Activated CD8-positive, alpha-beta memory T cell treated with anti-CD3 and anti-CD28 coated beads, Interleukin-2, amount 50 U/mL, for 1 hour (primary cell): ENCODE results near the gene UNKL.
"Not testable (repeated sequence)": the region's sequence is repeated elsewhere in the genome, so short reads cannot be mapped to it uniquely, and the experiment has no call there.

Source experiments
- DNase-seq: peaks from one replicate; pipeline ENCODE4 v3.0.0-alpha.2; 2020; ENCODE audit errors: extremely low read depth

Gene UNKL

DNA sequence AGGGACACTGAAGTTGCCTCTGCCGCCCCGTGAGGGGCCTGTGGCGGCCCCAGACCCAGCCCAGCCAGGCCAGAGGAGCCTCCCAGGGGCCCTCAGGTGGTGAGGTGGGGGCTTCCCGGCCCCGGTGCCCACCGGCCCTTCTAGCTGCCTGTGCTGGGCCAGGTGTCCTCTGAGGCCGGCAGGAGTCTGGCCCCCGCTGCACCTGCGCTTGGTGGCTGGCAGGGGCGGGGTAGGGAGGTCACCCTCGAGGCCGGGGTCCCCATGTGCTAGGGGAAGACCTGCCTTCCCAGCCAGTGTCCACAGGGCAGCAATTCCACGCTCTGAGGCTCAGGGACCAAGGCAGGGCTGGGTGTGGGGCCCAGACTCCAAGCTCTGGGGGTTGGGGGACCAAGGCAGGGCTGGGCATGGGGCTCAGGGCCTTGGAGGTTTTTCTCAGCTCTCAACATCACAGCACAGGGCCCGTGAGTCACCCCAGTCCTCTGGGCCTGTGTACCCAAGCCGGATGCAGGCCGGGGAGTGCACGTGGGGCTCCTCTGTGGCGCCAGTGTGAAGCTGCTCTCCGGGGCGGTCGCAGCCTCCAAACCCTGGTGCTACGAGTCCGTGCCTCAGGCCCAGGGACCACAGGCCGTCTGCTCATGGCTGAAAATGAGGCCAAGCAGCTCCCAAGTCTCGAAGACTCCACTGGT is 31.2 kb upstream of the UNKL start:
- DNase-seq: no peak

DNA sequence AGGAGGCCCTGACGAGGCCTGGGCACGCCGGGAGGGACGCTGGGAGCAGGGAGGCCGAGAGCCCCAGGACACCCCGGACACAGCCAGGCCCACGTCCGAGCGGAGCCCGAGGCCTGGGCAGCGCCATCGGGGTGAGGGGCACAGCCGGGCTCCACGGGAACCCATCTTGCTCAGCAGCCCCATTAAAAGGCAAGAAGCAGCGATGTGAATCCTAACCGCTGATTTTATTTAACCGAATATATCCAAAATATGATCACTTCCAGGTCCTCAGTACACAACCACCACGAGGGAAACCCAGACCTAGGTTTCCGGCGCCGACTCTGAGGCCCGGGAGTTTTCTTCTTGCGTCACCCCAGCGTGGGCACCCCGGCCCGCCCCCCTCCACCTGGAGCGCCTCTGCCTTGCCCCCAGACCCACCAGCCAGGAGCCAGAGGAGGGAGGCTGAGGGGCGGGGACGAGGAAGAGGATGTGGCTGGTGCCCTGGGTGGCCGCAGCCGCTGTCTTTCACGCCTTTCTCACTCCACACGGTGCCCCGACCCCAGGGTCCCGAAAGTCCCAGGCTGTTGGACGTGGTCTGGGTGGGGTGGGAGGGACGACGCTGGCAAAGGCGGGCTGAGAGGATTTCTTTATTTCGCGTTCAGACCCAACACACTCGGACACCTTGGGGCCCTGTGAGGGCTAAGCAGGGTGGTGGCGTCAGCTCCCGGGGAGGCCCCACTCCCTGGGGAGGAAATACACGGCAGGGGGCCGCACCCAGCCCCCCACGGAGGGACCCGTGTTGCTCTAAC is 30.4 kb upstream of the UNKL start:
- no peak for DNase-seq

DNA sequence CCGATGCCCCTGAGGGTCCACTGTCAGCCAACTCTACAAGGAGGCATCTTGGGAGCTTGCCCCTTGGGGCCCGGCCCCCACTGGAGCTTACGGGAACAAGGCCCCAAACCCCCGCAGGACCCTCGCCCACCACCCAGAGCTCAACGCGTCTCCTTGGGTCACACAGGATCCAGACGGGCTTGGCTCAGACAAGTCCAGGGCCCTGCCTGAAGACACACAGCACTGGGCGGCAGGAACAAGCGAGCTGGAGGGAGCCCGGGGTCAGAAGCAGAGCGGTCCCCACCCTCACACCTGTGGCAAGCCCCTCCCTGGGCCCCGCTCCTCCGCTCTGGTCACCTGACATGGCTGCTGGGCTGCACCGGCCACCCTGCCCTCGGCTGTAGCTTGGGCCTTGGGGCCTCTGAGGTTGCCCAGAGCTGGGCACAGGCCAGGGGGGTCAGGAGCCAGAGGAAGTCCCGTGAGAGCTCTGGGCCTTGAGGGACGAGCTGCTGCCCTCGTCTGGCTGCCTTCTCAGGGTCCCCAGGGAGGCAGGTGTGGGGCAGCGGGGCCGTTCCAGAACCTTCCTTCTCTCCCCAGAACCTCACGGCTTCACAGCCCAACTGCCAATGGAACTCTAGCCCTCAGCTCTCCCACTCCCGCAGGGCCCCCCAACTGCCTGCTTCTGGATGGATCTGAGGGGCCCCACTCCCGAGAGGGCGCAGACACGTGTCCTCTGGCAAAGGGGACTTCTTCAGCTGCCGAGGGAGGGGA is 29.7 kb upstream of the UNKL start, which contains the start of gene CCDC154:
TSS of gene CCDC154 (minus strand) at position 577 of the 750 bp plus-strand sequence. CDS start at position 343, 234 bp downstream.
- DNase-seq: no peak

DNA sequence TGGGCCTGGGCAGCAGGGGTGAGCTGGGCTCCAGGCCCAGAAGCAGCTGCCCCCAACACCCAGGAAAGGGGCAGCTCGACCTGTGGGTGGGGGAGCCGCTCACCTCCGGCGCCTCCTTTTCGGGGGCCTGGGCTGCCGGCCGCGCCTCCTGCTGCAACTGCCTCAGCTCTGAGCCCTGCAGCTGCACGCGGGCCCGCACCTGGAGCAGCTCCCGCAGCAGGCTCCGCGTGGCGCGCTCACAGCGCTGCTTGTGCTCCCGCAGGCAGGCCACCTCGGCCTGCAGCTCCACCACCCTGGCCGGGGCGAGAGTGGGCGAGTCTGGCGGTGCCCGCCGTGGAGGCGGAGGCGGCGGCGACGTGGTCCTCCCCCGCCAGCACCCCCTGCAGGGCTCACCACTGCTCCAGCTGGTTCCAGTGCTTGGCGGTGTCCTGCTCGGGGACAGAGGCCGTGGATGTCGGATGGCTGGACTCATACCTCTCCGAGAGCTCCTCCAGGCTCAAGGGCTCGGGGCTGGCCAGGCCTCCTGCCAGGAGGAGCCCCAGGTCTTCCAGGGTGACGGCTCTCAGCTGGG is 29.0 kb upstream of the UNKL start:
- DNase-seq: no peak

DNA sequence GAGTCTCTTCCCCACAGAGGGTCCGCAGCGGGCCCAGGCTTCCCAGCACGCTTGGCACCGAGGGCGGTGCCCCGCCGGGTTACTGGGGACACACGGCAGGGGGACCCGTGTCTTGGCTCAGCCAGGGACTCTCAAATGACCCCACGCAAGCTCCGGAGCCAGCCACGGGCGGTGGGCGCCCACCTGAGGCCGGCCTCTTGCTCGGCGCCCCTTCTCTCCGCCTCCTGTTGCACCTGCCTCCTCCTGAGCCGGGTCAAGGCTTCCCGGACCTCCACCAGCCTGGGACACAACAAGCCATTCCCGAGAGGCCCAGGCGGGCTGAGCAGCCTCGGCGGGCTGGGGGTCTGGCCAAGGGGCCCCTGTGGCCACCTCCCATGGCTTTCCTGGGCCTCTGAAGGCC is 28.2 kb upstream of the UNKL start:
- no peak for DNase-seq

DNA sequence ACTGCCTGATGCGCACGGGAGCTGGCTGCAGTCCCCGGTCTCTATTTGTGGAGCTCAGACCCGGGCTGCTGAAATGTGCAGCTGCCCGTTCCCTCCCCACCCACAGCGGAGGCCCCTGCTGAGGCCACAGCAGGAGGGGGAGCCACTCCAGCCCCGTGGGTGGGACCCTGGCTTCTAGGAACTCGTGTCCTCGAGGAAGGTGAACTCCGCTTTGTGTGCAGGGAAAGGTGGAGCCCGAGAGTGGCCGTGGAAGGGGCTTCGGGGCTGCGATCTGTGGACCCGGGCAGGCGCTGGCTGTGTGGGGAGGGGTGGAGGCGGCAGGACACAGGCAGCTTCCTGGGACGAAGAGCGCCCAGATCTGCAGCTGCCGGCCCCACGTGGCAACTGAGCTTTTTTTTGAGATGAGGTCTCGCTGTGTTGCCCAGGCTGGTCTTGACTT is 26.9 kb upstream of the UNKL start:
- no peak for DNase-seq

DNA sequence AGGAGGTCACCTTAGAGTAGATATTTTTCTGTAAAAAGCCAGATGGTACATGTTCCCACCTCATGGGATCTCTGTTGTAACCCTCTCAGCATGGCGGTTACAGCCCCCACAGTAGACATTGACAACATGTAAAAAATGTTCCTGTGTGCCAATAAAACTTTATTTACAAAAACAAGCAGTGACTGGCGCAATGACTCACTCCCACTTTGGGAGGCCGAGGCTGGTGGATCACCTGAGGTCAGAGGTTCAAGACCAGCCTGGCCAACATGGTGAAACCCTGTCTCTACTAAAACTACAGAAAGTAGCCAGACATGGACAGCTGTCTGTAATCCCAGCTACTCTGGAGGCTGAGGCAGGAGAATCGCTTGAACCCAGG is 25.2 kb upstream of the UNKL start:
- DNase-seq: not testable (repeated sequence)

DNA sequence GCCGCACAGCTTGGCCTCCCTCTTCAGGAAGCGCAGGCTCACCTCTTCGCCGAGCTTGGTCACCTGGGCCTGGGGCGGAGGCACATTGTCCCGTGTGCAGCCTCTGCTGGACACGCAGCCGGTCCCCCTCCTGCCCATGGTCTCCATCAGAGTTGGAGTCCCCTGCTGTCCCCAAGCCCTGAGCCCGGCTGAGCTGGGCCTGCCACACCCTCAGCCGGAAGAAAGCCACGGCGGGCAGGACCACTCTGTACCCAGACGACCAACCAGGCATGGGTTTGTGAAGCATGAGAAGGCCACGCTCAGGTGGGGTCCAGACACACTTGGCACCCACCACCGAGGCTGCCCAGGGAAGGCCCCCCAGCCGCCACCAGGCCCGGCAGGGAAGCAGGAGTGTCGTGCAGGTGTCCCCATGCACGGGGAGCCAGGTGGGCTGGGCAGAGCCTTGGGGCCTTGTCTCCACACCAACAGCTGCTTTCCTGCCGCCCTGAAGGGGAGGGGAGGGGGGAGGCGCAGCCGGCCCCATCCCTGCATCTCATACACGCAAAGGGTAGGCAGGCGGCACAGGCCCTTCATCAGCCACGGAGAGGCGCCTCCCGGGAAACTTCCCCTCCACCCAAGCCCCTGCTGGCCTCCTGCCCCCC is 24.7 kb upstream of the UNKL start:
- DNase-seq: no peak

DNA sequence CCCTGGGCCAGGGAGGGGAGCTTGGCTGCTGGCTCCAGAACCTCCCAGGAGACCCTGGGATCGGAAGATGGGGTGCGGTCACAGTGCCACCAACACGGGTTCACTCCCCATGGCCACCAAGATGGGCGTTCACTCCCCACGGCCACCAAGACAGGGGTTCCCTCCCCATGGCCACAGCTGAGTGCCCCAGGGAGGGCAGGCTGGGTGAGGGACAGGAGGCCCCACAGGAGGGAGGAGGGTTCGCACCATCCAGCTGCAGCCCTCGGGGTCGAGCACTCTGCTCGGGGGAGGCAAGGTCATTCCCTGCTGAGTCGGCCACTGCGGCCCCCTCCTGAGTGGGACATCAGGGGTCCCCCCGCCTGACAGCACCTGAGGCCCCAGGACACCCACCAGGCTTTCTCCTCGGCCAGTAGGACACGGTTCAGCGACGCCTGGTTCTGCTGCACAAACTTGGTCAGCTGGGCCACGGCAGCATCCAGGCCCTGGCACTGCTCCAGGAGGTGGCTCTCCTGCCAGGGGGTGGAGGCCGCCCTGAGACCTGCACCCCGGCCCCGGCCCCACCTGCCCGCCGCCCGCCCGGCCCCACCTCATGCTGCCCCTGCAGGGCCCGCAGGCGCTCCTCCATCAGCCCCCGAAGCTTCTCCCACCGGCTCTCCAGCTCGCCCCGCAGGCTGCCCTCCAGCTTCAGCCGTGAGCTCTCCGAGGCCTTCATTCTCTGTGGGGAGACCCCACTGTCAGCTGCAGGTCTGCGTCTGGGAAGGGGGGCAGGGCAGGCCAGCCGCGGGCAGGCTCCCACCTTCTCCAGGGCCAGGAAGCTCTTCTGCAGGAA is 23.9 kb upstream of the UNKL start:
- DNase-seq: no peak

DNA sequence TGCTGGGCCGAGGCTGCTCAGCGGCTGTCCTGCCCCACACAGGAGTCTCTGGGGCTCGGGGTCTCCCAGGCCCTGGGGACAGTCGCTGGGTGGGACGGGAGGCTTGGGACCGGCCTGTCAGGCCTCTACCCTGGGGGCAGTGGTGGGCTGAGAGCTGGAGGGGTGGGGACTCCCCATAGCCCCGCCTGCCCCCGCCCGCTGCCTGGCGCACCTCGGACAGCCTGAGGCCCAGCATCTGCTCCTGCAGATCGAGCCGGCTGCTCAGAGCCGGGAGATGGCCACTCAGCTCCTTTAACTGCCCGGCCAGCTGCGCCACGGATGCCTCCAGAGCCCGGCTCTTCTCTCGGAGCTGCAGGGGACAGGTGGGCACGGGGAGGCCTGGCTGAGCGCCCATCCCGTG is 23.1 kb upstream of the UNKL start:
- DNase-seq: no peak

DNA sequence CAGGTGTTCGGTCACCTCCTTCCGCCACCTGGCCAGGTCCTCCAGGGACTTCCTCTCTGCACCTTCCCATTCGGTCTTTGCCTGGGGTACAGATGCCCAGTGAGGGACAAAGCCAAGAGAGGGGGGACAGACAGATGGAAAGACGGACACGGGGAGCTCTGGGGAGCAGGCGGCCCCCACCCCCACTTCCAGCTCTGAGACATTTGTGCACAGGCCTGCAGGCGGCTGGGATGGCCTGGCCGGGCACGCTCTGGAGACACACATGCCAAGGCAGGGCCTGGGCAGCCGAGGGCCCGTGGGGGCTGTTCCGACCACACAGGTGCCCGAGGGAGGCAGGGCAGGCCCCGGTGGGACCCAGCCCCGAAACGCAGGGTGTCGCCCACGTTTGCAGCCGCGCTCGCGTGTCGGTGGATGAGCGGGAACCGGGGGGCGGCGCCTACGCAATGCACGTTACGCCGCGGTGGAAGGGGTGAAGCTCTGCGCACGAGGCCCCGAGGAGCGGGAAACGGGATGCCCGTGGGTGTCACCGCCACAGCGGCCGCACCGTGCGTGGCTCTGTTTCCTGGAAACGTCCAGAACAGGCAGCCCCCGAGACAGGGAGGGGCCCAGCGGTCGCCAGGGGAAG is 22.3 kb upstream of the UNKL start:
- DNase-seq: no peak

DNA sequence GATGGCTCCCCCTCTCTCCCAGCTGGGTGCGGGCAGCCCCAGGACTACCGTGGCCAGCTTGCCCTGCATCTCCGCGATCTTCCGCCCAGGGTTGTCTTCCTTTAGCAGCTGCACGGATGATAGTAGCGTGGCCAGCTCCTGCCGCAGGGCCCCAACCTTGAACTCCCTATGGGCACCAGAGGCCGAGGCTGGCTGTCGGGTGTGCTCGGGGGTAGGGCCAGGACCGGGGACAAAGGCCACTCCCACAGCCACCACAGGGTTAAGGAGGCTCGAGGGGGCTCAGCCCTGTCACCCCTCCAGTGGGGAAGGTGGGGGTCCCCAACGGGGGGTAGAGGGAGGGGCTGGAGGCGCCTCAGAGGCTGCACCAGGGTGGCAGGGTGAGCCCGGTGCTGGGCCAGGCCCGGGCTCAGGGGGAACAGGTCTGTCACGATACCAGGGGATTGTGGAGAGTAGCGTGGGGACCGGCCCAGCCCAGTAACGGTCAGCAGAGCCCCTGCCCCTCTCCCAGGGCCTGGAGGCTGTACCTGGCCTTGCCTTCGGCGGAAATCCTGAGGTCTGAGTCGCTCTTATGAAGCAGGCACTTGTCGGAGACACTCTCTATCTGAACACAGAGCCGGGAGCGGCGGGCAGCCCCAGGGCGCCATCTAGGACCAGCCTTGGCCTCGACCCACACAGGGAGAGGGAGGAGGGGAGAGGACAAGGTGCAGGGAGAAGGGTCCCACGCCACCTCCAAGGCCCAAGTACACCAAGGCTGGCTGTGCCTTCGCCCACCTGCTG is 21.6 kb upstream of the UNKL start:
- no peak for DNase-seq

DNA sequence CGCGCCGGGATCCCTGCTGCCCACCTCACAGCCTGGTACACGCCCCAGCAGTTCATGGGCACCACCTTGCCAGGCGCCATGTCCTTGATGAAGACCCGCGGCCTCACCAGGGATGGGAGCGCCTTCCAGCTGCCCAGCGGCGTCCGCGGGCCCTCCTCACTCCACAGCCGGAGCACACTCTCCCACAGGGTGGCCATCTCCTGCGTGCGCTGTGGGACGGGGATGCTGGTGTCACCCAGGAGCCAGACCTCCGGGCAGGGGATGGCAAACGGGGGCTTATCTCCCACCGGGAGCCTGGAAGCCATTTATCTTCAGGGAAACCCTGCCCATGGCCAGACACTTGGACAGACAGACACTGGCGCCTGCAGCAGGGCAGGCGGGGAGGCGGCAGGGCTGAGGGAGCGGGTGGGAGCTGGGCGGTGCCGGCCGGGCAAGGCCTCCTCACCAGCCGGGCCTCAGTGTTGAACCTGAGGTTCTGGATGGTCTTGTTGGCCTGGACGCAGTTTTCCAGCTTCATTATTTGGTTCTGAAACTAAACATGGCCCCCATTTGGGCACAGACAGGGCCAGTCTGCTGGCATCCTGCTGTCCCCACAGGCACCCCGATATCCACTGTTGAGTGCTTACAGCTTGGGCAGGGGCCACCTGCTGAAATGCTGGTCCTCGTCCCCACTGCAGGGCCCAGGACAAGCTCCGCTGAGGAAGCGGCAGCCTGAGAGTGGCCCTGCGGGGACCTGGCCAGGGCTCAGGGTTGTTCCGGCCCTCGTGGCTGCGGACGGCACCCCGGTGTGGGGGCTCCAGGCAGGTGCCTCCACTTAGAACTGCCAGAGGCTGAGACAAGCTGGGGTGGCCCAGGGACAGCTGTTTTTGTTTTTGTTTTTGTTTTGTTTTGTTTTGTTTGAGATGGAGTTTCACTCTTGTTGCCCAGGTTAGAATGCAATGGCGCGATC is 20.4 kb upstream of the UNKL start:
- DNase-seq: no peak

DNA sequence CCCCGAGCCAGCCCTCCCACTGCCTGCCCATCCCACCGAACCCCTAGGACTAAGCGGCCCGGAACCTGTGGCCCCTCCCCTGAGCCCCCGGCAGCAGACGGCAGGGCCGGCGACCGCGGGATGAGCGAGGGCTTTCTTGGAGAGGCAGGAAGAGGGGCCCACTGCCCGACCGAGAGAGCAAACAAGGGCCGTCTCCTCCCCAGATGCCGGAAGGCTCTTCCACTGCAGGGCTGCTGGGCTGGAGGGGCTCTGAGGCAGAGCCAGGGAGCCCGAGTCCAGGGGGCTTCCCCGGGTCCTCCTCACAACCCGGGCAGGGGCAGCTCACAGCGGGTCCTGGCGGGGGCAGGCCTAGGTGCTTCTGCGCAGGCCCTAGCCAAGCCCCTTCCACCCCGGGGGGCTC is 19.3 kb upstream of the UNKL start:
- no peak for DNase-seq

DNA sequence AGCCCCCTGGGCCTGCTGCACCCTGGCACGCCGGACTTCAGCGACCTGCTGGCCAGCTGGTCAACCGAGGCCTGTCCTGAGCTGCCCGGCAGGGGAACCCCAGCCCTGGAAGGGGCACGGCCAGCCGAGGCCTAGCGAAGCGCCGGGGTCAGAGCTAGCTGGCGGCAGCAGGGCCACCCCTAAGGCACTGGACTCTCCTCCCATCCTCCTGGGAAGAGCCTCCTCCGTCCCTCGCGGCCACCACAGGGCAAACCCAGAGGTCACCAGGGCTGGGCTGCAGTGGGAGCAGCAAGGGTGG is 18.7 kb upstream of the UNKL start:
- DNase-seq: no peak

DNA sequence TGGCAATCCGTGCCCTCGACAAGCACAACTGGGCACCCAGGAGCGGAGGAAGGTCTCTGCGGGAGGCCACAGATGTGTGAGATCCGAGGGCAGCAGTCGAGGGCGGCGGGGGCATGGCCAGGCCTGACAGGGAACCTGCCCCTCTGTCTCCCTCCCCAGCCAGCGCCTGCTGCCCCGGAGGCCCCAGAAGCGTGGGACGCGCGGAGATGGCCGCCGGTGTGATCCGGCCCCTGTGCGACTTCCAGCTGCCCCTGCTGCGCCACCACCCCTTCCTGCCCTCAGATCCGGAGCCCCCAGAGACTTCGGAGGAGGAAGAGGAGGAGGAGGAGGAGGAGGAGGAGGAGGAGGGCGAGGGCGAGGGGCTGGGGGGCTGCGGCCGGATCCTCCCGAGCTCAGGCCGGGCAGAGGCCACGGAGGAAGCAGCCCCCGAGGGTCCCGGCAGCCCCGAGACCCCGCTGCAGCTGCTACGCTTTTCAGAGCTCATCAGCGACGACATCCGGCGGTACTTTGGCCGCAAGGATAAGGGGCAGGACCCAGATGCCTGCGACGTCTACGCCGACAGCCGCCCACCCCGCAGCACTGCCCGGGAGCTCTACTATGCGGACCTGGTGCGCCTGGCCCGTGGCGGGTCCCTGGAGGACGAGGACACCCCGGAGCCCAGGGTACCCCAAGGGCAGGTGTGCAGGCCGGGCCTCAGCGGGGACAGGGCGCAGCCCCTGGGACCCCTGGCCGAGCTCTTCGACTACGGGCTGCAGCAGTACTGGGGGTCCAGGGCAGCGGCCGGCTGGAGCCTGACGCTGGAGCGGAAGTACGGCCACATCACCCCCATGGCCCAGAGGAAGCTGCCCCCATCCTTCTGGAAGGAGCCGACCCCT is 18.1 kb upstream of the UNKL start:
- DNase-seq: no peak

DNA sequence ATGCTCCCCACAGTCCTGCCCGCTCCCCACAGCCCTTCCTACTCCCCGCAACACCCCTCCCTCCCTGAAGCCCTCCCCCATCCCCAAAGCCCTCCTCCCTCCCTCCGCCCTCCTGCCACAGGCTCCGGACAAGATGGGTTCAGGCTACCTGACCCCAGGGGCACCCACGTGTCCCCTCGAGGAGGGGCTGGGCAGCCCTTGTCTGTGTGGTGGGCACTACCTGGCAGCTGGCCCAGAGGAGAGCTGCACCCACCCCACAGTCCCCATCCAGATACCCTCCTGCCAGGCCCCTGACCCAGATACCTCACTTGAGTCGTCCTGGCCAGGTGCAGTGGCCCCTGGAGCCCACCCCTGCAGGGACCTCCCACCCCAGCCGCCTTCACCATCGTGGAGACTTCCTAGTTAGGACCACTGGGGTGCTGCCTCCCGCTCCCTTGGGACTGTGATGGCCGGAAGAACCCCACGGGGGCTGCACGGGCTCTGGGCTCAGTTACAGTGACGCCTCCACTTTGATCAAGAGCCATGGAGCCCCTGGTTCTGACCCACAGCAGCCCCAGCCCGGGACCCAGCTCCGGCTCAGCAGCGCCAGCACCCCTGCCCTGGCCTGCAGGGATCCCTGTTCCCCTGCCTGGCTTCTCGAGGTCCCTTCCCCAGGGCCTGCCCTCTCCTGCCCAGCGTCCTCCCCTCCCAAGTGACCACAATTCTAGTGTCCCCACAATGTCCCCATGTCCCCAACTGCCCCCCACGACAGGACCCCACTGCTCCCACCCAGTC is 17.2 kb upstream of the UNKL start:
- DNase-seq: no peak
